Epithelial cell of esophagus (primary cell): ENCODE measurements around the gene EIF5A.
"Not testable (repeated sequence)": the region's sequence is repeated elsewhere in the genome, so short reads cannot be mapped to it uniquely, and the experiment has no call there.

Source experiments
- DNase-seq: peaks from one replicate; pipeline ENCODE4 v3.0.0; 2010; ENCODE audit warnings: low read depth
- H3K4me3 ChIP-seq: 2 replicates; pipeline ENCODE4 v1.5.1; 2011; ENCODE audit warnings: mild to moderate bottlenecking, low read length, control low read depth
- TF ChIP-seq, protein P1 (sequence below): IDR thresholded peaks from 2 replicates; pipeline ENCODE4 v1.5.1; 2011; ENCODE audit warnings: low read depth, mild to moderate bottlenecking, low read length, control low read depth, inconsistent platforms; ENCODE audit not compliant: insufficient read depth; ENCODE audit errors: missing control alignments

Gene EIF5A

DNA sequence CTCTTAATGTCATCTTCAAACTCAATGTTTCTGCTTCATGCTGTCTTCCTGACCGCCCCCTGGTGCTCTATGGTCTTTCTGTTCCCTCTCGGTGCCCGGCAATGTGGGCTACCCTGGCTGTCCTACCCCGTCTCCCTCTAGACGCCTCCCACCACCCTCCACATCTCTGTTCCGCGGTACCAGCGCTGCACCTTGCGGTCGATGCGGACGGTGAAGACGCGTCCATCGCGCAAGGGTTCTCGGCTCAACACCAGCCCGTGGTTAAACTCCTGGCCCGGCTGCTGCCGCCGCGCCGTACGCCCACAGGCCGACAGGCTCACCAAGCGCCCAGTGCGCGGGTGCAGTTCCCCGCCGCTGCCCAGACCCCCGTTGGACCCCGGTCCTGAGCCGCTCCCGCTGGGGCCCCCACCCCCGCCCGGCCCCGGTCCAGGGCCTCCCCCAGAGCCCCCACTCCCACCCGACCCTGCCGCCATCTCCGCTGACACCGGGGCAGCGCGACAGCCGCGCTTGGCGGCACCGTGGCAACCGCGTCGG lies 21.5 kb downstream of the EIF5A start, which contains the start of gene NEURL4:
Gene NEURL4 (minus strand): TSS at position 496 of the 534 bp plus-strand sequence. CDS start 23 bp downstream, at position 473.
- TF ChIP-seq, protein P1, sequence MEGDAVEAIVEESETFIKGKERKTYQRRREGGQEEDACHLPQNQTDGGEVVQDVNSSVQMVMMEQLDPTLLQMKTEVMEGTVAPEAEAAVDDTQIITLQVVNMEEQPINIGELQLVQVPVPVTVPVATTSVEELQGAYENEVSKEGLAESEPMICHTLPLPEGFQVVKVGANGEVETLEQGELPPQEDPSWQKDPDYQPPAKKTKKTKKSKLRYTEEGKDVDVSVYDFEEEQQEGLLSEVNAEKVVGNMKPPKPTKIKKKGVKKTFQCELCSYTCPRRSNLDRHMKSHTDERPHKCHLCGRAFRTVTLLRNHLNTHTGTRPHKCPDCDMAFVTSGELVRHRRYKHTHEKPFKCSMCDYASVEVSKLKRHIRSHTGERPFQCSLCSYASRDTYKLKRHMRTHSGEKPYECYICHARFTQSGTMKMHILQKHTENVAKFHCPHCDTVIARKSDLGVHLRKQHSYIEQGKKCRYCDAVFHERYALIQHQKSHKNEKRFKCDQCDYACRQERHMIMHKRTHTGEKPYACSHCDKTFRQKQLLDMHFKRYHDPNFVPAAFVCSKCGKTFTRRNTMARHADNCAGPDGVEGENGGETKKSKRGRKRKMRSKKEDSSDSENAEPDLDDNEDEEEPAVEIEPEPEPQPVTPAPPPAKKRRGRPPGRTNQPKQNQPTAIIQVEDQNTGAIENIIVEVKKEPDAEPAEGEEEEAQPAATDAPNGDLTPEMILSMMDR = no peak
- peak; percentile 43 for DNase-seq
- peak within 1 kb of the TSS; percentile 91 for H3K4me3 ChIP-seq

DNA sequence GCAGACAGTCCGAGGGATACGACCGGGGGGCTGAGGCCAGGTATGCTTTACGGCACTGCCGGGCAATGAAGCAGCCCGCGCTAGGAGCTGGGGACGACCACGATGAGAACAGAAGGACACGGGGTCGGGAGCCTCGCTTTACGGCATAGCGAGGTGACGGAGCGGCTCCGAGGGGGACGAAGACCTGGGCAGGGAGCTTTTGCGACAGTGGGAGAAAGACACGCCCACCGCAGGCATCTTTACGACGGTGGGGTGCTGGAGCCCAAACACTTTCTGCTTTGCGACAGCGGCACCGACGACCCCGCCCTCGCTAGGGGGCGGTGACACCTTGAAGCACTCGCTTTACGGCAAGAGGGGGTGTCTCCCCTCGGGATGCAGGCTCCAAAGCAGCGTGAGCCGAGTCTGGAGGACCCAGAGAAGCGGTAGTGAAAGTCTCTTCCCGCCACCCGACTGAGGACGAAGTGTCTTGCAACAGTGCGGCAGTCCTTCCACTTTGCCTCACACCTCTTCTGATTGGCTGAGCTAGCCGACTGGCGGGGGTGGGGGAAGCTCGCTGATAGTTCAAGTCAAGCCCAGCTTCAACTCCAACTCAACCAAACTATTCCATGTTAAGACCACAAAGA lies 22.1 kb downstream of the EIF5A start:
- DNase-seq = peak; percentile 99
- H3K4me3 ChIP-seq = peak overlapping the region; percentile 91
- TF ChIP-seq, protein P1 = no peak

- DNase-seq = peak; percentile 85
- TF ChIP-seq, protein P1 = no peak
- peak overlapping the region; percentile 91 for H3K4me3 ChIP-seq
These were observed 22.7 kb downstream of the EIF5A start for GRCh38 chr17:7329997-7330637.

DNA sequence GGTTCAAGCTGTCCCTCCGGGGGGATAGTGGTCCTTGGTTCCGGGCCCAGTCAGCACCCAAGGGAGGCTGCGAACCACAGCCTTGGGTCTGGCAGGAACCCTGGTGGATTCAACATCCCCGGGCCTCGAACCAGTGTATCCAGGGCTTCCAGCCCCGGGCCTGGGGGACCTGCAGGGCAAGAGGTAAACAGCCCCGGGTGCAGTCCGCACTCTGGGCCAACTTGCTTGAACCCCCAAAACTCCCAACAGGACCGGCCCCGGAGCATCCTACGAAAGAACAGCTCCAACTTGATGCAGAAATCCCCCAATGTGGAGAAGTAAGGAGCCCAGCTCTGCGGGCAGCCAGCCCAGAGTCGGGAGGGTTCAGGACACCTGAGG lies 23.2 kb downstream of the EIF5A start:
- no peak for DNase-seq
- TF ChIP-seq, protein P1 = no peak
- peak overlapping the region; percentile 91 for H3K4me3 ChIP-seq

GRCh38 chr17:7332111-7332510 lies 24.7 kb downstream of the EIF5A start:
- no peak overlapping the region for H3K4me3 ChIP-seq
- DNase-seq = no peak
- TF ChIP-seq, protein P1 = no peak

DNA sequence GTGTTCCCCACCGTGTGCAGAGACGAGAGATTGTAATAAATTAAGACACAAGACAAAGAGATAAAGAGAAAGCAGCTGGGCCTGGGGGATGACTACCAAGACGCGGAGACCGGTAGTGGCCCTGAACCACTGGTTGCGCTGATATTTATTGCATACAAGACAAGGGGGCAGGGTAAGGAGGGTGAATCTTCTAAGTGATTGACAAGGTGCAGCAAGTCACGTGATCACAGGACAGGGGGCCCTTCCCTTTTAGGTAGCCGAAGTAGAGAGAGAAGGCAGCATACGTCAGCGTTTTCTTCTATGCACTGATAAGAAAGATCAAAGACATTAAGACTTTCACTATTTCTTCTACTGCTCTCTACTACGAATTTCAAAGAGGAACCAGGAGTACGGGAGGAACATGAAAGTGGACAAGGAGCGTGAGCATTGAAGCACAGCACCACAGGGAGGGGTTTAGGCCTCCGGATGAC lies 25.2 kb downstream of the EIF5A start:
- H3K4me3 ChIP-seq, DNase-seq: not testable (repeated sequence)

DNA sequence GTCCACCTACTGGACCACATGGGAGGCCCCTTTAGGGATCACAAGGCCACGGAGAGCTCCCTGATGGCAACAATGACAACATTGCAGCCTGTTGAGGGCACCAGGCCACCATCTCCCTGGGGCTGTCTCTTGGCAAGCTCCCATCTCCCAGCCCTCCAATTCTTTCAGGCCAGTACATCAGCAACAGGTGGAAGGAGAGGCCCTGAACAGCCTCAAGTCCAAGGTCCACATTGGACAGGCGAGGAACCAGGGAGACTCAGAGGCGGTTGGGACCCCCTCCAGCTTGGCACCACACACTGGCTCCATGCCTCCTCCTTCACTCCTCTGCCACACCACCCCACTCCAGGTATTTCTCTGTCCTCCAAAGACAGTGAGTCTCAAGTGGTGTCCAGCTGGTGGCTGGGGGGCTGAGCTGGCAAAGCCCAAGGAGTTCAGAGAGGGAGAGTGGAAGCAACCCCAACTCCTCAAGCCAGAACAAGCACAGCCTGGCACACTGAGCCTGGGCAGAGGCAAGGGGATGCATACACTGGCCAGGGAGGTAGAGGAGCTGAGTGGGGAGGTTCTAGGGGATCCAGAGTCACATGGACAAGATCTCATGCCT lies 27.6 kb downstream of the EIF5A start:
- H3K4me3 ChIP-seq = no peak overlapping the region
- TF ChIP-seq, protein P1 = no peak
- DNase-seq = no peak

- DNase-seq, H3K4me3 ChIP-seq: not testable (repeated sequence)
These were observed 28.3 kb downstream of the EIF5A start for GRCh38 chr17:7335765-7336164.
